ENCODE results near the gene LRP1-AS. TPM values are rescaled to one million over a fixed set of nuclear protein-coding genes. Genes with fewer than 3 reads are reported as not detected.
A peak's percentile ranks its signal among the peaks of the same experiment; 100 is the strongest.

LRP1-AS gene
- total RNA-seq = not detected in 2 replicates
- 0.77 TPM for polyA plus RNA-seq (2012)

DNA sequence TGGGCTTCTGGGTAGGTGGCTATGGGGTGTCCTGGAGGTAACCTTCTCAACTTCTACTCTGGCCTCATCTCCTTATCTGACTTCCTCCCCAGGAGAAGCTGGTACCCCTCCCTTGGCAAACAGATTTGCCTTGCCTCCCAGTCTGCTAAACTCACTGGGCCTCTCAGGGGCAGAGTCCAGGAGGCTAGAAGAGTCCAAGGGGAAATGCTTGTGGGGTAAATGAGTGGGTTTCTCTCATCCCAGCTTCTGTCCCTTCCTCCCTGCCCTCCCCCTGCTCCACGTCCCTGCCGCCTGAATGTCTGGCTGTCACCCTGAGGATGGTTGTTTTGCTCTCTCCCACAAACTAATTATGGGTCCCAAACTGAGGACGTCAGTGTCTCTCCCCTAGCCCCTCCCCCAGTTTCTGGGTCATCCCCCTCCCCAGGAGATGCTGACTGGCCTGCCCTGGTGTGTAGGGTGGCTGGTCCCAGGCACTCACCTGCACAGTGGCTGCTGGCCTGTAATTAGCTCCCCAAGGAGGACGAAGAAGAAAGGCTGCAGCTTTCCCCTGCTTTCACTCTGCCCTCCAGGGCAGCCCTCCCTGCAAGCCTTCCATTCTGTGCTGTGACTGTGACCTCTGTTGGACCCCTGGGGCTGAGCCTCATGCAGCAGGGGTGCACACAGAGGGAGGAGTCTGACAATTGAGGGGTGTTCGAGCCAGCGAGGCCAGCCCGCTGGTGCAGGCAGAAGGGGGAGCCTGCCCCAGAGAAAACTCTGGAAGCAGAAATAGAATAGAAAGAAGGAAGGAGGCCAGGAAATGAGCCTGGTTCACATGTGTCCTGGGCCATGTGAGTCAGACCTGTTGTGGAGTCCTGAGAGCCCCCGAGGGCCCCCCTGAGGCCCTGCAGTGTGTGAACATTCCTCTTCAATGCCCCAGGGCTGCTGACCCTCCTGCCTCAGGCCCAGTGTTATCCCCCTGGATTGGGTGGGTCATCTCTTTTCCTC, at the start of gene LRP1-AS:
Gene LRP1-AS, minus strand, starts transcription at position 659 of the 984 bp plus-strand sequence.
- DNase-seq (ENCODE audit: low read depth) = no peak

DNA sequence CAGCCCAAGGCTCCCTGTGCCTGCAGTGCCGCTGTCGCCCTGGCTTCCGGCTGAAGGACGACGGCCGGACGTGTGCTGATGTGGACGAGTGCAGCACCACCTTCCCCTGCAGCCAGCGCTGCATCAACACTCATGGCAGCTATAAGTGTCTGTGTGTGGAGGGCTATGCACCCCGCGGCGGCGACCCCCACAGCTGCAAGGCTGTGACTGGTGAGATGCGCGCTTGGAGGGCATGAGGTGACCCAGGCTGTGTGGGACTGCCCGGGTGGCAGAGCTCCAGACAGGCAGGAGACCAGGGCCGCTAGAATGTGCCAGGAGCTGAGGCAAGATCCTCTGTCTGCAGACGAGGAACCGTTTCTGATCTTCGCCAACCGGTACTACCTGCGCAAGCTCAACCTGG, 49.5 kb upstream of the LRP1-AS start:
- no peak for DNase-seq (ENCODE audit: low read depth)

DNA sequence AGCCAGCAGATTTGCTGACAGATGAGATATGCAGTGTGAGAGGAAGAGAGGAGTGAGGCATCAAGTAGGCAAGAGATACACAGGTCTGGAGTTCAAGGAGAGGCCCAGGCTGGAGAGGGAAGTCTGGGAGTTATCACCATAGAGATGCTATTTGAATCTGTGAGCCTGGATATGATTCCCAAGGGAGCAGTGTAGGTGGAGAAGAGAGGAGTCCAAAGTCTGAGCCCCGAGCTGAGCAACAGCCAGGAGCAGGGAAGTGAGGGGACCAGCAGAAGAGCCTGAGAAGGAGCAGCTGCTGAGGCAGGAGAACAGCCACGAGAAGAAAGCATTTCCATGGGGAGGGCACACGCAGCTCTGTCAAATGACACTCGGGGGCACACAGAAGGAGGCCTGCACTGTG, 49.0 kb upstream of the LRP1-AS start:
- no peak for DNase-seq (ENCODE audit: low read depth)

DNA sequence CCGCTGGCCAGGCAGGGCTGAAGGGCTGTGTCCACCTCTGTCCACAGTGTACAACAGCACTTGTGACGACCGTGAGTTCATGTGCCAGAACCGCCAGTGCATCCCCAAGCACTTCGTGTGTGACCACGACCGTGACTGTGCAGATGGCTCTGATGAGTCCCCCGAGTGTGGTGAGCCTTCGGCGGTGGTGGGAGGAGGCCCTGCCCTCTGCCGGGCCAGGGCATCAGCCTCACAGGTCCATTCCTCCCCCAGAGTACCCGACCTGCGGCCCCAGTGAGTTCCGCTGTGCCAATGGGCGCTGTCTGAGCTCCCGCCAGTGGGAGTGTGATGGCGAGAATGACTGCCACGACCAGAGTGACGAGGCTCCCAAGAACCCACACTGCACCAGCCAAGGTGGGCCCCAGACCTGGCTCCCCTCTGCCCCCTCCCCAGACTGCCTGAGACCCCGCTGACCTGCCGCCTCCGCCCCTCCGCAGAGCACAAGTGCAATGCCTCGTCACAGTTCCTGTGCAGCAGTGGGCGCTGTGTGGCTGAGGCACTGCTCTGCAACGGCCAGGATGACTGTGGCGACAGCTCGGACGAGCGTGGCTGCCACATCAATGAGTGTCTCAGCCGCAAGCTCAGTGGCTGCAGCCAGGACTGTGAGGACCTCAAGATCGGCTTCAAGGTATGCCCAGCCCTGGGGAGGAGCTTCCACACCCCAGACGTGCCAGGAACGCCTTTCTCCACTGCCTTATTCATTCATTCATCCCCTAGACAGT, 48.4 kb upstream of the LRP1-AS start:
- DNase-seq (ENCODE audit: low read depth) = no peak

DNA sequence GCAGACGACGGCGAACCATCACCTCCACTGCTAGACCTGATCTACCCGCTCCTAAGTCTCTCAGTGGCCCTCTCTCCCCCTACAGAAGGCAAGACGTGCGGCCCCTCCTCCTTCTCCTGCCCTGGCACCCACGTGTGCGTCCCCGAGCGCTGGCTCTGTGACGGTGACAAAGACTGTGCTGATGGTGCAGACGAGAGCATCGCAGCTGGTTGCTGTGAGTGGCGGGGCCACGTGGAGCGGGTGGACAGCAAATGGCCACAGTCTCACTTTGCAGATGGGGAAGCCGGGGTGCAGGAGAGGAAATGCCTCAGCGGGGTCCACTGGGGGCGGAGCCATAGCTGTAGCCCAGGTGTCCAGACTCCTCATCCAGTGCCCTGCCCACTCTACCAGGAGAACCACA, 47.8 kb upstream of the LRP1-AS start:
- no peak for DNase-seq (ENCODE audit: low read depth)

DNA sequence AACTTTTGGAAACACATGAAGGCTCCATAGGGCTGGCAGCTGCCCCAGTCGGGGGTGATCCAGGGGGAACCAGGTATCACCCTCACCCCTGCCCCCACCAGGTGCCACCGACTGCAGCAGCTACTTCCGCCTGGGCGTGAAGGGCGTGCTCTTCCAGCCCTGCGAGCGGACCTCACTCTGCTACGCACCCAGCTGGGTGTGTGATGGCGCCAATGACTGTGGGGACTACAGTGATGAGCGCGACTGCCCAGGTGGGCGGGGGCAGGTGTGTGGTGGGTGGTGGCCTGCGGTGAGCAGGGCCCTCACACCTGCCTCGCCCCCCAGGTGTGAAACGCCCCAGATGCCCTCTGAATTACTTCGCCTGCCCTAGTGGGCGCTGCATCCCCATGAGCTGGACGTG, 46.8 kb upstream of the LRP1-AS start:
- no peak for DNase-seq (ENCODE audit: low read depth)

DNA sequence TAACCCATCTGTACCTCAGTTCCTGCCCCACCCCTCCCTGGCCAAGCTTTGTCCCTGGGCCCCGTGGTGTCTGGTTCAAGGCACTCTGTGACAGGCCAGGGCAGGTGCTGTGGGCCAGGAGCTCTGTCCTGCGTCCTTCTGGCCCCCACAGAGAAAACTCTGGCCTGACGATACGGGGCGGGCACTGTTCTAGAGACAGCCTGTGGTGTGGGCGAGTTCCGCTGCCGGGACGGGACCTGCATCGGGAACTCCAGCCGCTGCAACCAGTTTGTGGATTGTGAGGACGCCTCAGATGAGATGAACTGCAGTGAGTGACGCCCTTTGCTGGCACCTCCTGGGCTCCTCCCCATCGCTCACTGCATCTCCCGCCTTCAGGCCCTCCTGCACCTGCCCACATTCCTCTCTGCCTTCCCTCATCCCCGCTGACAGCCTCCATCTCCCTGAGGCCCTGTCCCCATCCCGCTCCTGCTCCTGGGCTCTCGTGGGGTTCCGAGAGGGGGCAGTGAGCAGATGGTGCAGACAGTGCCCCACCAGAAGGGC, 46.4 kb upstream of the LRP1-AS start:
- DNase-seq (ENCODE audit: low read depth) = no peak

DNA sequence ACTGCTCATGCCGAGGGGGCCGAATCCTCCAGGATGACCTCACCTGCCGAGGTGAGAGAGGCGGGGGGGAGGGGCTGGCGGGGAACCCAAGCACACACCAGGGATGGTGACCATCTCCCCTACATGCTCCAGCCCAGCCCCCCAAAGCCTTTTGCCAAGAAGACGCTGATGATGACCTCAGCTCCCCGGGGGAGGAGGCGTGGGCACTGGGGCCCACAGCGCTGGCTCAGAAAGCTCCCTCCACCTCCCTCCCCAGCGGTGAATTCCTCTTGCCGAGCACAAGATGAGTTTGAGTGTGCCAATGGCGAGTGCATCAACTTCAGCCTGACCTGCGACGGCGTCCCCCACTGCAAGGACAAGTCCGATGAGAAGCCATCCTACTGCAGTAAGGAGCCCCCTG, 45.5 kb upstream of the LRP1-AS start:
- DNase-seq (ENCODE audit: low read depth) = no peak

DNA sequence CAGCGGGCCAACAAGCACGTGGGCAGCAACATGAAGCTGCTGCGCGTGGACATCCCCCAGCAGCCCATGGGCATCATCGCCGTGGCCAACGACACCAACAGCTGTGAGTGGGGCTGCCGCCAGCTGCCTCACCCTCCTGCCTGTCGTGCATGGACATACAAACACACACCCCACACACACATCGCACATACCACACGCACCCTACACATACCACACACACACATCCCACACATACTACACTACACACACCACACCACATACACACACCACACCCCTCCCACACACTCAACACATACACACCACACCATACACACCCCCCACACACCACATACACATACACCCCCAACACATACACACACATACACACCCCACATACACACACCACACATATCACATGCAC, 44.0 kb upstream of the LRP1-AS start:
- no peak for DNase-seq (ENCODE audit: low read depth)

DNA sequence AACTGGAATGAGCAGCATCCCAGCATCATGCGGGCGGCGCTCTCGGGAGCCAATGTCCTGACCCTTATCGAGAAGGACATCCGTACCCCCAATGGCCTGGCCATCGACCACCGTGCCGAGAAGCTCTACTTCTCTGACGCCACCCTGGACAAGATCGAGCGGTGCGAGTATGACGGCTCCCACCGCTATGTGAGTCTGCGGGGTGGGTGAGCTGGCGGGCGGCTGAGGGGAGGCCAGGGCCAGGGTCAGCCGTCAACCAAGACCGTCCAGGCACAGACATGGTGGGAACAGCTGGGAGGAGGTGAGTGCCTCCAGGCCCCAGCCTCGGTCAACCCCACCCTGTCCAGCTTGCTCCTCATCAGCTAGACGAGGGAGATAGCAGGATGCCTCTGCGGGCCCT, 43.4 kb upstream of the LRP1-AS start:
- no peak for DNase-seq (ENCODE audit: low read depth)

DNA sequence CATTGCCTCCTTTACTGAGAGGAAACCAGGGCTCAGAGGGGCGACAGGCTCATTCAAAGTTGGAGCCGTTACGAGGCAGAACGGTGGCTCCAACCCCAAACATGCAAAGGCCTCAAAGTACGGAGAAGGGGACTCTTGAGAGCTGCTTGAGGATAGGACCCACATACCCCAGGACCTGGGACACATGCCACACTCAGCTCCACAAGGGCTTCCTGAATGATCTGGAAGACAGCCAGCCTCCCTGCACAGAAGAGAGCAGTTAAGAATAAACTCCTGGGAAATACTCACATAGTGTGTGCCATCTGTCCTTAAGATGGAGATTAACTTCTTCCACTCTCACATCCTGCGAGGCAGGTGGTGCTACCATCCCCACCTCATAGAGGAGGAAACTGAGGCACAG, 42.6 kb upstream of the LRP1-AS start:
- DNase-seq (ENCODE audit: low read depth) = no peak

DNA sequence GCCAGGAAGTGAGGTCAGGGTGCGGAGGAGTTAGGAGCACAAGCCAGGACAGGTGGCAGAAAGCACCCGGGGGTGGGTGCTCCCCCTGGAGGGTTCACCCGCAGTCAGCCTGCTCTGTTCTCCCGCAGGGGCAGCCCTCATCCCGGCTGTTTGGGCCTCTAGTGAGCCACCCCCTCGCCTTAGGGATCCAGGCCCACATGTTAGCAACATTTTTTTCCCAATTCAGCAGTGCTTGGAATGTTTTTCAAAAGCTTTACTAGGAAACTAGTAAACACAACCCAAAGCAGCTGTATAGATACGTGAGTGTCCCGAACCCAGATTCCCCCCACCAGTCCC, 40.6 kb upstream of the LRP1-AS start:
- no peak for DNase-seq (ENCODE audit: low read depth)

DNA sequence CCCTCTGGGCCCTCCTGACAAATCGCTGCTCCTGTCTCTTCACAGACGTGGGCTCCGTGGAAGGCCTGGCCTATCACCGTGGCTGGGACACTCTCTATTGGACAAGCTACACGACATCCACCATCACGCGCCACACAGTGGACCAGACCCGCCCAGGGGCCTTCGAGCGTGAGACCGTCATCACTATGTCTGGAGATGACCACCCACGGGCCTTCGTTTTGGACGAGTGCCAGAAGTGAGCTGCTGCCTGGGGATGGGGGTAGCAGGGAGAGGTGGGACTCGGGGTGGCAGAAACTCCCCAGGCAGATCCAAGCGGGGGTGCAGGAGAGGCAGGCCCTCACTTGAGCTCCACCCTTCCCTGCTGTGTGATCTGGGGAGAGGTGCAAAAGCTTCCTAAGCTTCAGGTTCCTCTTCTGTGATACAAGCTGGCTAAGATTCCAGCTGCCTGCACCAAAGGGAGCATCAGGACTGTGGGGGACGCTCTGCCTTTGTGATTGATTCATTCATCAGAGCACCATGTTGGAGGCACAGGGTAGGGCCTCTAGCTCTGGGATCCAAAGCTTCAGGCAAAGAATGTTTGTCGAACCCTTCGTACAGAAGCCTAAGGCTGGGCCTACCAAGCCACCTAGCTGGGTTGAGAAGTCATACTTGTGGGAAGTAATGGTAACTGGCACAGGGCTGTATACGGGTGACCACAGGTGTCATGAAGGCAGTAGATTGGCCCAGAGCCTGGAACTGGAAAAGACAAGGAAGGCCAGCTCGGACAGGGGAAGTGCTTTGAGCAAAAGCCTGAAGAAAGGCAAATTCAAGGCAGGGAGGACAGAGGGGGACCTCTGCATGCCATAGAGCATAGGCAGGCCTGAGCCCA, 40.0 kb upstream of the LRP1-AS start:
- DNase-seq (ENCODE audit: low read depth) = no peak

DNA sequence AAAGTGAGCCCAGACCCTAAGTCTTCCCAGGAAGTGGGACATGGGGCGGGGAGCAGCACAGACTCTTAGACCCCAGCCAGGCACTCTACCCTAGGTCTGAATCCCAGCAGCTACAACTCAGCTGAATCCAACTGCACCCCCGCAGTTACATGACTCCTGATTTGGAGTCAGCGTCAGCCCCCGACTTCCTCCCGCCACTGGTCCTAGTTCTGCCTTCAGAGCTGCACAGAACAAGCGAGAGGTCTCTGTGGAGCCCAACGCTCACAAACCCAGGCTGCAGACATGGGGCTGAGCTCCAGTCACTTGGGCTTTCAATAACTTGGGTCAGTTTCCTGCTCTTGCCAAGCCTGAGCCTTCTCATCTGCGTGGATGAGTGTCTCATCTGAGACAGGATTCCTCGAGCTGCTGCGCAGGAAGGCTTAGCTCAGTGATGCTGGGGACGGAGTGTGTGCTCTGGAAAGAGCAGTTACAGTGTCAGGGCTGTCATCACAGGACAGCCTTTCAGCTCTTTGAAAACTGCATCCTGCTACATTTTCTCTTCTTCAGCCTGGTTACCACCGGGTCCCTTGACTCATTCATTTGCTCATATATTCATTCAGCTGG, 38.6 kb upstream of the LRP1-AS start:
- no peak for DNase-seq (ENCODE audit: low read depth)

DNA sequence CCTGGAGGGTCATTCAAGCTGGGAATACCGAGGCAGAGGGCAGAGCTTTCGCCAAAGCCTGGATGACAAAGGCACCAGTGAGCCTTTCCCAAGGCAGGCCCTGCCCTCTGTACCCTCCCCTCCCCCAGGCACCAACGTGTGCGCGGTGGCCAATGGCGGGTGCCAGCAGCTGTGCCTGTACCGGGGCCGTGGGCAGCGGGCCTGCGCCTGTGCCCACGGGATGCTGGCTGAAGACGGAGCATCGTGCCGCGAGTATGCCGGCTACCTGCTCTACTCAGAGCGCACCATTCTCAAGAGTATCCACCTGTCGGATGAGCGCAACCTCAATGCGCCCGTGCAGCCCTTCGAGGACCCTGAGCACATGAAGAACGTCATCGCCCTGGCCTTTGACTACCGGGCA, 38.0 kb upstream of the LRP1-AS start:
- DNase-seq (ENCODE audit: low read depth) = no peak

DNA sequence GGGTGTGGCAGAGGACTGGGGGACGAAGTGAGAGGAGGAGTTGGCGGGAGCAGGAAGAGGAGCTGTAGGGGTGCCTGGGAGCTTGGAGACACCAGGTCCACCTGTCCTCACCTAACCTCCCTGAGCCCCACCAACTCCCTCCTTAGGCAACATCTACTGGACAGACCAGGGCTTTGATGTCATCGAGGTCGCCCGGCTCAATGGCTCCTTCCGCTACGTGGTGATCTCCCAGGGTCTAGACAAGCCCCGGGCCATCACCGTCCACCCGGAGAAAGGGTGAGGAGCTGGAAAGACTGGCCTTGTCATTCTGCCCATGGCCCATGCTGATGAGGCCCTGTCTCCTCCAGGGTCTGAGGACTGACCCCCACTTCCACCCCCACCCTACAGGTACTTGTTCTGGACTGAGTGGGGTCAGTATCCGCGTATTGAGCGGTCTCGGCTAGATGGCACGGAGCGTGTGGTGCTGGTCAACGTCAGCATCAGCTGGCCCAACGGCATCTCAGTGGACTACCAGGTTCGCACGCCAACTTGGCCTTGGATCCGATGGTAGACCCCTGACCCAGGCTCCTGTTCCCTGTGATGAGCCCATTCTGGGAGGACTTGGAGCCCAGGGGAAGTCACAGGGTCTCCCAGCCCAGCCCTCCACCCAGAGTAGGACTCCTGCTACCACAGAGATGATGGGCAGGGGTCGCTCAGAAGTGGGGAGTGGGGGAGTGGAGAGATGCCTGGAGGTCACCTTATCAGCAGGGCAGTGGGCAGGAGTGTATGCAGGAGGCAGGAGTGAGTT, 36.7 kb upstream of the LRP1-AS start:
- no peak for DNase-seq (ENCODE audit: low read depth)

DNA sequence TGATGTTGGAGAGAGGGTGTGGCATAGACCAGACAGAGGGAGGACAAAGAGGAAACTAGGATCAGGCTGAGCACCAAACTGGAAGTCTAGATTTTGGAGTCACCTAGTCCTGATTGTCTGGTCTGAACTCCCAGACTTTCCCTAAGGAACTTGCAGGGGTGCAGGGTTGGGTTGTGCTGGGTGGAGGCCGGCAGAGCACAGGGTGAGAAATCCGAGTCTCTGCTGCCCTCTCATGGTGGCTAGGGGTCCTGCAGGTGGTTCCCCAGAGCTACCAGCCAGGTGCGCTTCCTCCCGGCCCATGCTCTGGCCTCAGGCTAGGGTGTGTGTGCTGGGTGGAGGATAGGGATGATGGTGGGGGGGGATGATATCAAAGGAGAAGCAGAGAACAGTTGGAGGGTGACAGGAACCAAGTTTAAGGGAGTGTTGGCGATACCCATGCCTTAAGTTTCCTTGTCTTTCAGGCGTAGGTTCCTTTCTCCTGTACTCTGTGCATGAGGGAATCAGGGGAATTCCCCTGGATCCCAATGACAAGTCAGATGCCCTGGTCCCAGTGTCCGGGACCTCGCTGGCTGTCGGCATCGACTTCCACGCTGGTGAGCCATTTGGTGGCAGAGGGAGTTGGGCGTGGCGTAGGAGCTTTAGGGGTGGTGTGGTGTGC, 35.6 kb upstream of the LRP1-AS start:
- DNase-seq (ENCODE audit: low read depth) = peak; percentile 72

DNA sequence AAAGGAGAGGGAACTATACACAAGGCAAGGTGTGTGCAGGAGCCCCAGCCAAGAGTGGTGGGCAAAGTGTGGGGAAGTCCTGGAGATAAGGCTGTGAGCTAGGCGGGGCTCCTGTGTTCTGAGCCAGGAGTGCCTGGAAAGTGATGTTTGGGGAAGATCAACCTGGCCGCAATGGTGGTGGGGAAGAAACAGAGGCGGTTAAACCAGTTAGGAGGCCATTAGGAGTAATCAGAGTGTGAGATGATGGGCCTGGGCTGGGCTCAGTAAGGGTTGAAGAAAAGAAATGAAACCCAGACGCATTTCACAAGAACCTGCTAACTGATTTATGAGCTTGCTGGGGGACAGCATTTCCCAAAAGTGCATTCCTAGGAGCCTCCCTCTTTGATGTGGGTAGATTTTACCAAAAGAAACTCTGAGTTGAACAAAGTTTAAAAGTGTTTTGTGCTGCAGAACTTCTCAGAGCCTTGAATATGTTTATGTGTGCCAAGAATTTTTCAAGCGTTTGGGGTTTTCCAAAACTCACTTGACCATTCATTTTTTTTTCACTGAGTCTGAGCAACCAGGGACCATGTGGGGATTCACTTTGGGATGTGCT, 34.2 kb upstream of the LRP1-AS start:
- no peak for DNase-seq (ENCODE audit: low read depth)

DNA sequence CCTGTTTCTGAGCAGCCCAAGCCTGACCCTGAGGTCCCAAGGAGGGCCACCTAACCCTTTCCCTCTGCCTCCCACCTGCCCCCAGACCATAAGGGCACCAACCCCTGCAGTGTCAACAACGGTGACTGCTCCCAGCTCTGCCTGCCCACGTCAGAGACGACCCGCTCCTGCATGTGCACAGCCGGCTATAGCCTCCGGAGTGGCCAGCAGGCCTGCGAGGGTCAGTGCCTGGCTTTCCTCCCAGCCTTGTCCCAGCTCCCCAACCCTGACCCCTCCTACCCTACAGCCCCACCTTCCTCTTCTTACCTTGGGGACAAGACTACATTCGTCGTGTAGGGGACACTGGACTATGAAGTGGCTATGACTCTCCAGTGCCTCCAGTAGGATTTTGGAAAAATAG, 33.7 kb upstream of the LRP1-AS start:
- no peak for DNase-seq (ENCODE audit: low read depth)
